Regular cardiac myocyte (primary cell): ENCODE measurements around the gene IGSF22. TPM values are rescaled to one million over a fixed set of nuclear protein-coding genes. Genes with fewer than 3 reads are reported as not detected.

Source experiments
- total RNA-seq: library from RNA; depleted of rRNA; stranded (reverse); fragments of >200 nt; gene quantifications from 2 replicates; pipeline ENCODE4 v1.2.3, GENCODE V29; 2014

IGSF22 gene
- under 0.01 TPM in 2 replicates for total RNA-seq

GRCh38 chr11:18726040-18726439, at the start of gene IGSF22:
Gene IGSF22 (minus strand): TSS chr11:18726188. CDS start chr11:18724236, 1,952 bp downstream.

GRCh38 chr11:18698341-18699268, 27.4 kb downstream of the IGSF22 start, which contains the start of gene TMEM86A:
Gene TMEM86A (plus strand): TSS chr11:18698779. CDS start chr11:18698887, 108 bp downstream.

Other genes with a start within 250 kb of the IGSF22 start
- gene TSG101, start 199.2 kb downstream of the IGSF22 start, total RNA-seq, result 55.2 and 81.5 TPM in 2 replicates
- 28.4 and 29.3 TPM in 2 replicates for gene UEVLD, start 137.5 kb downstream of the IGSF22 start, total RNA-seq
- gene MISFA, start 126.4 kb downstream of the IGSF22 start, total RNA-seq, result 0.19 and 2.0 TPM in 2 replicates
- 16.1 and 24.7 TPM in 2 replicates for gene SPTY2D1, start 91.8 kb downstream of the IGSF22 start, total RNA-seq
- 0.38 and 0.56 TPM in 2 replicates for gene TMEM86A, start 27.4 kb downstream of the IGSF22 start, total RNA-seq
- gene PTPN5, start 65.6 kb upstream of the IGSF22 start, total RNA-seq, result under 0.01 and 0.19 TPM in 2 replicates
- gene MRGPRX1, start 213.2 kb upstream of the IGSF22 start, total RNA-seq, result not detected in 2 replicates